GM20000 (cell line): ENCODE results near the gene CTAGE4.
"Not testable (repeated sequence)": the region's sequence is repeated elsewhere in the genome, so short reads cannot be mapped to it uniquely, and the experiment has no call there.

ENCODE experiments used
- DNase-seq: peaks from one replicate; pipeline ENCODE4 v3.0.0; 2012; ENCODE audit warnings: low spot score
- CTCF ChIP-seq: IDR thresholded peaks from 2 replicates; pipeline ENCODE4 v1.5.1; 2012; ENCODE audit warnings: mild to moderate bottlenecking, control low read depth; ENCODE audit errors: extremely low read depth, missing control alignments

The CTAGE4 gene

GRCh38 chr7:144164784-144165183, 18.5 kb upstream of the CTAGE4 start:
- no peak for DNase-seq

GRCh38 chr7:144171594-144172350, 11.5 kb upstream of the CTAGE4 start:
- DNase-seq: not testable (repeated sequence)

More at GRCh38 chr7:144164784-144165183, 18.5 kb upstream of the CTAGE4 start:
- no peak for TF ChIP-seq CTCF

- no peak for TF ChIP-seq CTCF
- DNase-seq: no peak
Measured at GRCh38 chr7:144174613-144175012, 8.7 kb upstream of the CTAGE4 start.

GRCh38 chr7:144178380-144179164, 4.7 kb upstream of the CTAGE4 start:
- not testable (repeated sequence) for DNase-seq

GRCh38 chr7:144179165-144179479, 4.1 kb upstream of the CTAGE4 start:
- not testable (repeated sequence) for DNase-seq

- DNase-seq: not testable (repeated sequence)
Measured at GRCh38 chr7:144187848-144188247, 4.6 kb downstream of the CTAGE4 start.

GRCh38 chr7:144188578-144189171, 5.4 kb downstream of the CTAGE4 start:
- DNase-seq: not testable (repeated sequence)

- not testable (repeated sequence) for DNase-seq
Measured at GRCh38 chr7:144193782-144194181, 10.5 kb downstream of the CTAGE4 start.

GRCh38 chr7:144194453-144194852, 11.2 kb downstream of the CTAGE4 start:
- DNase-seq: not testable (repeated sequence)

- not testable (repeated sequence) for DNase-seq
Measured at GRCh38 chr7:144195212-144195872, 12.1 kb downstream of the CTAGE4 start, which contains the start of gene ARHGEF35. Gene ARHGEF35, minus strand, starts transcription at chr7:144195833. Its CDS starts 7,450 bp downstream, at chr7:144188383.

- DNase-seq: not testable (repeated sequence)
Measured at GRCh38 chr7:144198934-144199333, 15.7 kb downstream of the CTAGE4 start.

- not testable (repeated sequence) for DNase-seq
Measured at GRCh38 chr7:144201978-144202377, 18.7 kb downstream of the CTAGE4 start.

- not testable (repeated sequence) for DNase-seq
Measured at GRCh38 chr7:144203086-144203485, 19.8 kb downstream of the CTAGE4 start.

- not testable (repeated sequence) for DNase-seq
Measured at GRCh38 chr7:144205306-144205705, 22.0 kb downstream of the CTAGE4 start.

GRCh38 chr7:144217200-144217599, 33.9 kb downstream of the CTAGE4 start:
- DNase-seq: not testable (repeated sequence)

GRCh38 chr7:144218581-144218980, 35.3 kb downstream of the CTAGE4 start:
- not testable (repeated sequence) for DNase-seq

GRCh38 chr7:144219149-144219548, 35.9 kb downstream of the CTAGE4 start:
- not testable (repeated sequence) for DNase-seq

GRCh38 chr7:144220531-144220930, 37.3 kb downstream of the CTAGE4 start:
- not testable (repeated sequence) for DNase-seq
